Left ventricle myocardium inferior (tissue), 1 donor: ENCODE data around the gene DHRS11. TPM values are rescaled to one million over a fixed set of nuclear protein-coding genes. Genes with fewer than 3 reads are reported as not detected.

Experiments
- DNase-seq: peaks from one replicate; pipeline ENCODE4 v3.0.0-alpha.2; 2020
- H3K27ac ChIP-seq: fragments of 200-600 bp; replicated peaks from 2 replicates; pipeline ENCODE4 v1.8.0; 2021
- H3K27me3 ChIP-seq: fragments of 200-600 bp; 2 replicates; pipeline ENCODE4 v1.8.0; 2021; ENCODE audit warnings: low read depth
- H3K36me3 ChIP-seq: fragments of 200-600 bp; 2 replicates; pipeline ENCODE4 v1.8.0; 2021
- H3K4me1 ChIP-seq: fragments of 200-600 bp; 2 replicates; pipeline ENCODE4 v1.8.0; 2021
- H3K4me3 ChIP-seq: fragments of 200-600 bp; 2 replicates; pipeline ENCODE4 v1.8.0; 2021; ENCODE audit warnings: mild to moderate bottlenecking, moderate library complexity
- H3K9me3 ChIP-seq: fragments of 200-600 bp; replicated peaks from 2 replicates; pipeline ENCODE4 v1.8.0; 2021
- CTCF ChIP-seq: fragments of 200-600 bp; IDR thresholded peaks from 2 replicates; pipeline ENCODE4 v1.8.0; 2021; ENCODE audit warnings: antibody characterized with exemption, mild to moderate bottlenecking, borderline replicate concordance
- intact Hi-C: fragments of 100-400 bp; cut with micrococcal nuclease; formaldehyde crosslinking; loops from one replicate; pipeline ENCODE4 v1.11.0; 2022
- total RNA-seq: library from RNA; stranded (reverse); fragmentation: NEBNext Ultra II Directional; extraction: Animal tissue kit (Norgen Biotek cat#: 25700); gene quantifications from one replicate; pipeline ENCODE4 v1.2.1, GENCODE V29; 2021
- donor health status: DM: no; HTN: yes; CAD: no; lungs with severe emphysema.

Gene DHRS11
- total RNA-seq, 1 donor from 2014 or later: 13.1 TPM

- no peak overlapping the region for H3K27ac ChIP-seq
- H3K9me3 ChIP-seq: no peaks in the 10 kb centered on the region
- no peak for TF ChIP-seq CTCF
- peaks cover 15% of the 10 kb centered on the region for H3K4me1 ChIP-seq
- H3K27me3 ChIP-seq: peaks cover 100% of the 10 kb centered on the region
- no peak for DNase-seq
- H3K4me3 ChIP-seq: peak overlapping the region; percentile 60
- intact Hi-C loops: no loop called here
- no peaks in the 10 kb centered on the region for H3K36me3 ChIP-seq
Observed at GRCh38 chr17:36641331-36641876, 49.7 kb downstream of the DHRS11 start.

- peaks cover 15% of the 10 kb centered on the region for H3K4me1 ChIP-seq
- no peak for DNase-seq
- H3K36me3 ChIP-seq: no peaks in the 10 kb centered on the region
- peaks cover 100% of the 10 kb centered on the region for H3K27me3 ChIP-seq
- no peak overlapping the region for H3K27ac ChIP-seq
- H3K4me3 ChIP-seq: peak overlapping the region; percentile 60
- no peak for TF ChIP-seq CTCF
- no peaks in the 10 kb centered on the region for H3K9me3 ChIP-seq
- intact Hi-C loops: no loop called here
Observed at GRCh38 chr17:36641877-36642845, 50.5 kb downstream of the DHRS11 start.

- intact Hi-C loops: no loop called here
- no peak for DNase-seq
- Histone ChIP-seq H3K4me3 (no peak overlapping the region), H3K27me3 (peaks cover 100% of the 10 kb centered on the region), H3K36me3 (no peaks in the 10 kb centered on the region), H3K9me3 (no peaks in the 10 kb centered on the region), H3K27ac (no peak overlapping the region), H3K4me1 (peaks cover 15% of the 10 kb centered on the region)
- no peak for TF ChIP-seq CTCF
Observed at GRCh38 chr17:36643086-36643685, 51.5 kb downstream of the DHRS11 start.

- H3K27me3 ChIP-seq: peaks cover 97% of the 10 kb centered on the region
- H3K4me3 ChIP-seq: no peak overlapping the region
- no peaks in the 10 kb centered on the region for H3K9me3 ChIP-seq
- H3K4me1 ChIP-seq: peaks cover 15% of the 10 kb centered on the region
- intact Hi-C loops: no loop called here
- no peak for DNase-seq
- no peak overlapping the region for H3K27ac ChIP-seq
- no peaks in the 10 kb centered on the region for H3K36me3 ChIP-seq
- TF ChIP-seq CTCF: no peak
Observed at GRCh38 chr17:36645422-36645821, 53.7 kb downstream of the DHRS11 start.

- H3K36me3 ChIP-seq: no peaks in the 10 kb centered on the region
- H3K27me3 ChIP-seq: peaks cover 97% of the 10 kb centered on the region
- TF ChIP-seq CTCF: no peak
- no peaks in the 10 kb centered on the region for H3K4me1 ChIP-seq
- H3K27ac ChIP-seq: no peak overlapping the region
- no peak overlapping the region for H3K4me3 ChIP-seq
- H3K9me3 ChIP-seq: no peaks in the 10 kb centered on the region
- DNase-seq: no peak
- intact Hi-C loops: no loop called here
Observed at GRCh38 chr17:36647636-36648035, 56.0 kb downstream of the DHRS11 start.
